CD4-positive, alpha-beta T cell treated with Interleukin-2 at 100 ng/mL for 4 hours (primary cell): ENCODE data around the gene ARHGEF26.

ENCODE experiments used
- DNase-seq: peaks from one replicate; pipeline ENCODE4 v3.0.0-alpha.2; 2020; ENCODE audit warnings: low spot score

ARHGEF26 gene

DNA sequence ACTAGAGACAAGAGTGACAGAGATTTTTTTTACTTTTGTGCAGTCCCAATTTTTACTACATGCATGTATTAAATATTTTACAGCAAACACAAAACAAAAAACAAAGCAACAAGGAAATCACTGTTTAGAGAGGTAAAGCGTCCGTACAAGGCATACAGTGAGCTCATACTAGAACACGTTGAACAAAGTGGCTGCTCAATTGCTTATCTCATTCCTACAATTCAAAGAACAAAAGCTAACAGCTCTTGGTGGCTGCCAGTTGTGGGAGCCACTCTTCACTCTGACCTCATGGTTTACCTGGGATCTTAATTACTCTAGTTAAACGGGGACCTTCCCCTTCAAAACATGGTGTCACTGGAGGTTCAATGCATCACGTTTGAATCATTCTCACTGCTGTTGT, 7.6 kb upstream of the ARHGEF26 start:
- DNase-seq = no peak

DNA sequence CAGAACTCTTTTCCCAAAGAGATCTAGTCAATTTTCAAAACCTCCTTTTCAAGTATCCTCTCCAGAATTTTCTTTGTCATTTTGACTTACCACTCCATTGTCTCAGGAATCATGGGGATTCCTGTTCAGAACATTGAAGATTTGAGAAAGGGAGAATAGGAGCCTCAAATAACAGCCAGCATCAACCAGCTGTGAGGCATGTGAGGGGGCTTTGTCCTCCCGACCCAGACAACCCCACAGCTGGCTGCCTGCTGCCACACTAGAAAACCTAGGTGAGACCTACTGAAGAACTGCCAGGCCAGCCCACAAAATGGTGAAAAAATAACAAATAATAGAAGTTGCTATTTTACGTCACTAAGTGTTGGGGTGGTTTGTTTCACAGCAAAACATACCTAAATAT, 5.9 kb upstream of the ARHGEF26 start:
- DNase-seq = no peak

DNA sequence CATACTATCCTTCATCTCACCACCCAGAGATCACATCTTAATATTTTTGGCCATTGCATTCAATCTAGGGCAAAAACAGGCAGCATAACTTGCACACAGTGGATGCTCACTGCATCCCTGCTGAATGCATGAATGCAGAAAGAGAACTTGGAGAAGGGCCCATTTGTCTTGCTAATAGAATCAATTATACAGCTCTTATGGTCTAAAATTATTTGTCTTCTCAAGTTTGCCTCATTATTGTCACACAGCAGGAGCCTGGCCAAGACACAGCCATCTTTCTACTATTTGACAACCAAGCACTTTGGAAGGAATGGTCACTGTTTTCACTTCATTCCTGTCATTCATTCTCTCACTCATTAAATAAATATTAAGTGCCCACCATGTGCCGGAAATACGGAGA, 1.2 kb upstream of the ARHGEF26 start:
- DNase-seq = no peak

DNA sequence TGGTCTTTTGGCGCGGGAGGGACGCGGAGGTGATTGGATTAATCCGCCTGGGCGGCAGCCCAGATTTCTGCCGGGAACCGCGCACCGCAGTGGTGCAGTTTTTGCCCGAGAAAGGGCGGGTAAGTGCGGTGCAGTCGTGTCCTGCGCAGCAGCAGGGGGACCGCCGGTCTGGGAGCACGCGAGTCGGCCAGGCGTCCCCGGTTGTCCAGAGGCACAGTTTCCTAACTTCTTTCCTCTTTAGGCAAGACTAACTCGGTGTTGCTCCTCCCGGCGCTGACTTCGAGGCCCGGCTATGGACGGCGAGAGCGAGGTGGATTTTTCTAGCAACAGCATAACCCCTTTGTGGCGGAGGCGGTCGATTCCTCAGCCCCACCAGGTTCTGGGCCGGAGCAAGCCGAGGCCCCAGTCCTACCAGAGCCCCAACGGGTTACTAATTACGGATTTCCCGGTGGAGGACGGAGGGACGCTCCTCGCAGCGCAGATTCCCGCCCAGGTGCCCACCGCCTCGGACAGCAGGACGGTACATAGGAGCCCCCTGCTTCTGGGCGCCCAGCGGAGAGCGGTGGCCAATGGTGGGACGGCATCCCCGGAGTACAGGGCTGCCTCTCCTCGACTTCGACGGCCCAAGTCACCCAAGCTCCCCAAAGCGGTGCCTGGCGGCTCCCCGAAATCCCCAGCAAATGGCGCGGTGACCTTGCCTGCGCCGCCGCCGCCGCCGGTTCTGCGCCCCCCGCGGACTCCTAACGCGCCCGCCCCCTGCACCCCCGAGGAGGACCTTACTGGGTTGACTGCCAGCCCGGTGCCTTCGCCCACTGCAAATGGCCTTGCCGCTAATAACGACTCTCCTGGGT, 736 bp downstream of the ARHGEF26 start:
- DNase-seq = no peak

DNA sequence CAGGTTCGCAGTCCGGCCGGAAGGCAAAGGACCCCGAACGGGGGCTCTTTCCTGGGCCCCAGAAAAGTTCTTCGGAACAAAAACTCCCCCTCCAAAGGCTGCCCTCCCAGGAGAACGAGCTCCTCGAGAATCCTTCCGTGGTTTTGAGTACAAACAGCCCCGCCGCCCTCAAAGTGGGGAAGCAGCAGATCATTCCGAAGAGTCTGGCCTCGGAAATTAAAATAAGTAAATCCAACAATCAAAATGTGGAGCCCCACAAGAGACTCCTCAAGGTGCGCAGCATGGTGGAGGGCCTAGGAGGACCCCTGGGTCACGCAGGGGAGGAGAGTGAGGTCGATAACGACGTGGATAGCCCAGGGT, 1.3 kb downstream of the ARHGEF26 start:
- DNase-seq = no peak

DNA sequence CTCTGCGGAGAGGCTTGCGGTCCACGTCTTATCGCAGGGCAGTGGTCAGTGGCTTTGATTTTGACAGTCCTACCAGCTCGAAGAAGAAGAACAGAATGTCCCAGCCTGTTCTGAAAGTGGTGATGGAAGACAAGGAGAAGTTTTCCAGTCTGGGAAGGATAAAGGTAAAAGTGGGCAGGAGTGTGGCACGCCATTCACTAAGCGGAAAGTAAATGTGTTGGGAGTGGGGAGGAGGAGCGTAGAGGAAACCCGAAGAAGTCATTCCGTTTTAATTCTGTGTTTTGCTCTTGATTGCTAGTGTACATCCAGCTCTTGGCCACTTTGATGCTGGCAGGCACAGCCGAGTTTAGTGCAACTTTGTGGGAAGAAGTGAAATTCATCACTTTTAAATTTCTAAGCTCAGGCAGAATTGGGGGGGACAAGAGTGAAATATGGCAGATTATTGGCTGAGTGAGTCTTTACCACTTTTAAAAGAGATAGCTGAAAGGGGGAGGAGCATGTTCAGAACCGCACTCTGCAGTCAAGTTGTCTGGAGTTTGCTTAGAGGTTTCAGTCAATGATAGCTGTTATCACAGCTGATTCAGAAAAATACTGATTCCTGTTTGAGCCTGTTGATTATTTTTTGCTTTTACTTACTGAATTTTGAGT, 1.8 kb downstream of the ARHGEF26 start:
- DNase-seq = no peak

DNA sequence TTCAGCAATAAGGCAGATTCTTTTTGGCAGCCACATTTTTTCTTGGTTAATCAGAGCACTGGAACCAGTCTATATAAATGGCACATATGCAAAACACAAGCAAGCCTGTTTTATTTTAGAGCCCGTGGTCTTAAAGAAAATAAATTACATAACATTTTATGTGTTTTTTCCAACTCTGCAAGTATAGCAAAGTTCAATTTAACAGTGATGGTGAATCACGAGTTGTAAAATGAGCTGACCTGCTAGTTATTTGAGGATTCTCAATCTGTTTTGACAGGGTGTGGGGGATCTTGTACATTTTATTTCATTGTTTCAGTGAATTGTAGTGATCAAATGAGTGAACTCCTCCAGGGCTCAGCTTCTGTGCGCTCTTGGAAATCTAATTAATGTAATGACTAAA, 2.7 kb downstream of the ARHGEF26 start:
- no peak for DNase-seq

DNA sequence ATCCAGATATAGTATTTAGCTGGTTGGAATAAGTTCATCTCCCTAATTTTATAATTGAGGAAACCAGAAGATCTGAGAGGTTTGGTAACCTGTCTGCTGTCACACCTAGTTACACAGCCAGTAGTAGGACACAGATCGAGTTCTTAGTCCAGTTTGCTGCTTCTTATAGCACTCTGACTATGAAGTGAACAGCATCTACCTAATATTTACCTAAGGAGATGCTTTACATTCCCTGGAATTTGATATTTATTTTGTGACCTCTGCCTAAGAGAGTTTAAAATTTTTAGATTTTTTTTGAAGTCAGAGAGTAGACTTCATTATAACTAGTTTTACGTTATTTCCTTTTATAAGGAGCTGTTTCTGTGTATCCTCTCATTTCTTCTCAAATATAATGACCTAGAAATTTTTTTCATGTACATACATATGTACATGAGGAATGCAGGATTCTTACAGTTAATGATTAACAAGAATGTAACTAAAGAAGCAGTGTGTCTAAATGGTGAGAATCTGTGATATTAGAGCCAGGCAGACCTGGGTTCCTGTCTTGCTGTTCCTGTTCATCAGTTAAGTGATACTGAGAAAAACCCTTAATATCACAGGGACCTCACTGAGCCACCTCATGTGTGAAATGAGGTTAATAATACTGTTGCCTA, 4.3 kb downstream of the ARHGEF26 start:
- DNase-seq = no peak

DNA sequence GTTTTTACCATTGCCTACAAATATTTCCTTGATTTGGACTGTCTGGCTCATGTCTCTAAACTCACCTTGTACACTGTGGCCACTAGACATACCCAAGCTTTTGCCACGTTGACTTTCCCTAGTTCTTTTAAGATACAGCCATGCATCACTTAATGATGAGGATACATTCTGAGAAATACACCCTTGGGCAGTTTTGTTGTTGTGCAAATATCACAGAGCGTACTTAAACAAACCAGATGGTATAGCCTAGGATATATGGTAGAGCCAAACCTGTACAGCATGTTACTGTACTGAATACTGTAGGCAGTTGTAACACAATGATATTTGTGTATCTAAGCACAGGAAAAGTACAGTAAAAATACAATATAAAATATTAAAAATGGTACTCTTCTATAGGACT, 5.5 kb downstream of the ARHGEF26 start:
- no peak for DNase-seq

DNA sequence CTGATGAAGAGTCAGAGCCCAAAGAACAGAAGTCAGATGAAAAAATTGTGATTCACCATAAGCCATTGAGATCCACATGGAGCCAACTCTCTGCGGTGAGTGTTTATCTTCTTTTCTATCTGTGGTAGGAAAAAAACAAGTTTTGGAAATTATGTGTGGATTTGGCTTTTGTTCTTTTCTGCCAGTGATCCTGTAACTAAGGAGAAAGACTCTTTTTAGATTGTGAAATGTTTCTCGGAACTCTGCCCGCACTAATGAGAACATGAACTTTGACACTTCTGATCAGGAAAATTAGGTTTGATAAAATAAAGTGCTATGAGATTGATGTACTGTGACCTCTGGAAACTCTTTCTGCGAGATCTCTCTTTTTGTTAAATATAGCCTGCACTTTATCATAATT, 8.4 kb downstream of the ARHGEF26 start:
- no peak for DNase-seq

DNA sequence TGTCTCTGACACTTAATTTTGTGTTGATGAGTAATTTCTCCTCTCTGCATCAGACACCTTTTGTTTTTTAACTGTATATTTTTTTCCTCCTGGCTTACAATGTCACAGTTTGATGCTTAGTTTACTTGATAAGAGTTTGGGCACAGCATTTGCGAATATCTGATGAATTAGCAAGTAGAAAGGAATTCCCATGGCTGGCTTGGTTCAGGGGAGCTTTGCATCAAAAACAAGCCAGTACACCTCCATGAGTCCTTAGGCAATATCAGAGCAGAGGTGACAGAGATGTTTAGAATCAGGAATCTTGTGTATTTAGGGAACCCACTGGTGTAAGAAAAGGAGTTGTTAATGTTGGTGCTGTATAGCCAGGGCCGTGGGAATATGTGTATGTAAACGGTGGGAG, 9.3 kb downstream of the ARHGEF26 start:
- DNase-seq = no peak

DNA sequence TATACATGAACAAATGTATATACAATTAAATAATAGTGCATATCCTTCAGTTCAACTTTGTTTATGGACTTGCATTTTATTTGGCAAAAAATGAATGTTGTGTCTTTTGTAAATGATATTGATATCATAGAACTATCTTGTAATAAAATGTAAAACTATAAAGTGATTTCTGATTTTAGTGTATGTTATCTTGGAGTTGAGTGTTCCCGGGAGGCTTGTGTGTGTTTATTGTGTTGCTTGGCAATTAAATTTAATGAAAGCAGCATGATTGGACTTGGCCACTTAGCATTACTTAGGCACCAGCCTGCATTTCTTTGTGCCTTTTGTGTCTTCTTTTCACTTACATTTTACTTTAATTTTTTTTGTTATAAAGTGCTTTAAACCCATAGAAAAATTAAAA, 10.6 kb downstream of the ARHGEF26 start:
- no peak for DNase-seq

DNA sequence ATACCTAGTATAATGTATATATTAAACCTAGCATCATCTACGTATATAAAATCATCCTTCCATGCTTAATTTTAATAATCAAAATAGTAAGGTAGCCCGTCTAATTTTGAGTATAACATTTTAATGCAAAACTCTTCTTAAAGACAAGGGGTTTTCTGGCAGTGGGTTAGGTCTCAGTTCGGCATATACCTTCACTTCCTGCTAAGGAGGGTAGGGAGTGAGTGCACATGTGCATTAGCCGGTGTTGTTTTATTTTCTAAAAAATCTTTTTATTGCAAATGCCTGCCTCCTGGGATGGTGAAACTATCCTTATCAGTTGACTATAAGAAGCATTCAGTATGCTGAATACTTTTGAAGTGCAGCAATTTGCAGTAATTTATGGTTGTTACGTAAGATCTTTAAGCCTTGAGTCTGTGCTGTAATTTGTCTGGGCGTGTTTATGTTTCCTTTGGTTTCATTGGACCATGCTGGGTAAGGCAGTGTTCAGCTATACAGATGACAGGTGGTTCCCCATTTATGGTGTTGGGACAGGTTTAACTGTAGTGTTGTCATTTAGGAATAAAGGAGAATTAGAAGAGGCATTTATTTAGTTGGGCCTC, 11.7 kb downstream of the ARHGEF26 start:
- no peak for DNase-seq

DNA sequence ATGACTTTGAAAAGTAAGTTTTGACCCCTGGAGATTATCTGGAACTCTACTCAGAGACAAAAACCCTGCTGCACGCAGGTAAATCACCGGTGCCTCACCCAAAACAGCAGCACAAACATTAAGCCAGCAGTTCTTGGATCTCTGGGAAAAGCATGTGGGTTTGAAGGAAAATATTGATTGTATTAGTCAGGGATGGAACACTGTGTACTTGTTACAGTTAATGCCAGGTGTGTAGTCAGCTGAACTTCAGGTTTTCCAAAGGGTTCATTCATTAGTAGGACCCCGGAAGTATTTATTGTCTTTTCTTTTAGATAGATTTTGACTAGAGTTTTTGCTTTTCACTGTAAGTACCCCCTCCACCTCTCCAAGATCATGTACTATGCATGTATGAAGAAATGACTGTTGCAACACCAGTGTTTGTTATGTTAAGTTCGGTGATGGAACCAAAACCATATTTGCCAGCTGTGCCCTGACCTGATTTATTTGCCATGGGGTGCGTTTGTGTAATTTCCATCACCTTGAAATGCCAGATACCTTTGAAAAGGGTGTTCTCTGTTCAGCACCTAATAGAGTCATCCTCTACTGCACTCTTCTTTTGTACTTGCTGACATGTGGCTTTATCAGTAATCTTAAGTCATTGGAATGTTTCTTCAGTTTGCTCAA, 14.5 kb downstream of the ARHGEF26 start:
- no peak for DNase-seq

DNA sequence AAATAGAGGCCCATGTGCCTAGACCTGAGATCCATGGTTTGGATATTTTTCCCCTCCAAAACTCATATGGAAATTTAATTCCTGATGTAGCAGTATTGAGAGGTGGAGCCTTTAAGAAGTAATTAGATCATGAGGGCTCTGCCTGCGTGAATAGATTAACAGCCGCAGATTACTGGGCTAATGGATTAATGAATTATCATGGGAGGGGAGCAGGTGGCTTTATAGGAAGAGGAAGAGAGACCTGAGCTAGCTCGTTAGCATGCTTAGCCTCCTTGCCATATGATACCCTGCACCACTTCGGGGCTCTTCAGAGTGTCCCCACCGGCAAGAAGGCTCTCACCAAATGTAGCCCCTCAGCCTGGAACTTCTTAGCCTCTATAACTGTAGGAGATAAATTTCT, 15.8 kb downstream of the ARHGEF26 start:
- no peak for DNase-seq

DNA sequence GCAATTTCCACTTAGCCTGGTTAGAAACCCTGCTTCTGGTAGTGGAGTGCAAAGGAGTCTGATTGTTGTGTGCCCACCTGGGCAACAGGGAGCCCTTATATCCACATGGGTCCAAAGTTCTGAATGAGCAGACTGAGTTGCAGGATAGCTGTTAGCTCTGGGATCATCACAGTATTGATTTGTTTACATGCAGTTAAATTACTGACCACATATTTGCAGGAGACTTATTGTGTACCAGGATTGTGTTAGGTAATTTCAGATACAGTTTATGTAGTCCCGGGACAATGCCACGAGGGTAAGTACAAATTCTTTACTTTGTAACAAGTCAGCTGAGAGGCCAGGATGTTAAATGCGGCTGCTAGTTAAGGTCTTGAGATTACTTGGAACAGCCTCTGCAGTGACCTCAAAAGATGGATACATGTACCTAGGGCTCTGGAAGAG, 18.8 kb downstream of the ARHGEF26 start:
- DNase-seq = no peak

DNA sequence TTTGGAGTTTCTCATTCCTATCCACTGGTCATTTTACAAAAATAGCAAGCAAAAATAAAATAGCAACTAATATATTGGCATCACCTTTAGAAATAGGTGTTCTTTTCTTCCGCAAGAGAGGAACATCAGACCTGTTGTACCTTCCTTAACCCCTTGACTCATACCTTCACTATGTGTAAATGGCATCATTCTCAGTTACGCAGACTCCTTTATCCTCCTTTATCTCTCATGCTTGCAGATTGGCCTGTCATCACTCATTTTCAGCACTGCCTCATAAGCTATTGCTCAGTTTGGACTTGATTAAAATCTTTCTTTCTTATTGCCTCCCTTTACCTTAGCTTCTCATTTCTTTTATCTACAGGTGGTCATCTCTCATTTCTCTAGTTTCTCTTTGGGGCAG, 21.4 kb downstream of the ARHGEF26 start:
- DNase-seq = no peak

DNA sequence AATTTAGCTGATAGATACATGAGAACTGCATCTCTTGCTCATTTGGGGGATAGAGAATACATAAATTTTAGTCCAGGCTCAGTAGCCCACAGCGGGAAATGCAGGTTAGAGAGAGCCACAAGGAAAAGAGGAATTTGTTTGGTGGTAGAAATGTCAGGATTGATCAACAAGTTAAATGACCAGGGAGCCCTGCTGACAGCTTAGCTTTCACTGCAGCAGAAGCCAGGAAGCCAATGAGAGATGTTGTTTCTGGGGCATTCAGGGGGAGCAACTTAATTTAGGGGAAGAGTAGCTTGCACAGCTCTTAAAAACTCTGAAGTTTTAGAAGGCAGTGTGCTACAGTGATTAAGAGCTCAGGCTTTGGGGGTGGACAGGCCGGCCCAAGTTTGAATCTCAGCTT, 22.7 kb downstream of the ARHGEF26 start:
- no peak for DNase-seq

DNA sequence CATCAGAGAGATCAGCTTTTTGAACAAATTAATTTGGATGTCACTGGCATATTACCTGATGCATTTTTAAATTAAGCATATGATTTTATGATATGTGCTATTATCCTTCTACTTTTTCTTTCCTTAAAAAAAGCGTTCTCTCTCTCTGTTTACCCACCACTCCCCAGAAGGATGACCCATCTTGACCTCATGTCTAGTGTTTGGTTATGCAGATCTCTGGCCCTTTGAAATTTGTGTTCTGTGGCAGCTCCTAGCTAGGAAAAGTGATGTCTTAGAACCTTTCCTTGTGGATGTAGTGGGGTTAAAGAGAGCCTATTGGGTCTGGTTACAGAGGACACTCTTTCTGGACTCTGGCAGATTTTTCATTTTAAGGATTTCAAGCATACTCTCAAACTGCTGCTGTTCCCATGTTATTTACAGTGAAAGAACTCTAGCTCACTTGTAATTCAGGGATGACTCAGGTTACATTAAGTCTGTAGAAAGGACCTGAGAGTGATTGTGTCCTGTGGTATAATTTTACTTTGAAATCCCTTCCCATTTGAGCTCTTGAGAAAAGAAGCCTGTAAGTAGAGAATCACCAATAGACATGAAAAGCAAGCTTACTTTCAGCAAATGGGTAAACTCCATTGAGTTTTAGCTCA, 23.8 kb downstream of the ARHGEF26 start:
- no peak for DNase-seq

DNA sequence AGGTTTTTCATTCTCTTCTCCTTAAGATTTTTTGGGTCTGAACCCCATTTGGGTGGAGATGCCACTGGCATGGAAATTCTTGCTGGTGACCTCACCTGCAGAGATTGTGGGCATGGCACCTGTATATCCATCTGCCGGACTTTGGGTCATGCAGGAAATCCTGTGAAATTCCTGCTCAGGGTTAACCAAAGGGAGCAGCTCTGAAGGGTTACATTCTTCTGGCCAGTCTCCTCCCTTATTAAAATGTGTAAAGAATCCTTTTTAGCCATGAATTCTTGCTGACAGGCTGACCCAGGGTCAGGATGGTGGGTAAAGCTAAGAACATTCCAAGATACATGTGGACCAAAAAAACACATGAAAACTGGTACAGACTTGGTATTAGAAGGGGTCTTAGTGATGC, 27.4 kb downstream of the ARHGEF26 start:
- DNase-seq = no peak

DNA sequence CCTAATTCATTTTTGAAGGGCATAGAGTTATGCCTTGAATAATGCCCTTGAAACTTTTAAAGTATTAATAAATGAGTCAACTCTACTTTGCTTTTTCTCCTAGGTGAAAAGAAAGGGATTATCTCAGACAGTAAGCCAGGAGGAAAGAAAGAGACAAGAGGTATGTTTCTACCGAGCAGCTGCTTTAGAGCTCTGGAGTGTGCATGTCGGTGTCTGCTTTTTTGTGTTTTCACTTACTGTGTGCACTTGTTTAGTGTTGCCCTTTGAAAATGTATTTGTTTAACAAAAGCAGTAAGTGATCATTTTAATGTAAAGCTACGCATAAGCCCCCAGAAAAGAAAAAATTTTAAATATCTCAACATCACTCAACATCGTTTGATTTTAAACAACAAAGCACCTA, 28.1 kb downstream of the ARHGEF26 start:
- DNase-seq = no peak

DNA sequence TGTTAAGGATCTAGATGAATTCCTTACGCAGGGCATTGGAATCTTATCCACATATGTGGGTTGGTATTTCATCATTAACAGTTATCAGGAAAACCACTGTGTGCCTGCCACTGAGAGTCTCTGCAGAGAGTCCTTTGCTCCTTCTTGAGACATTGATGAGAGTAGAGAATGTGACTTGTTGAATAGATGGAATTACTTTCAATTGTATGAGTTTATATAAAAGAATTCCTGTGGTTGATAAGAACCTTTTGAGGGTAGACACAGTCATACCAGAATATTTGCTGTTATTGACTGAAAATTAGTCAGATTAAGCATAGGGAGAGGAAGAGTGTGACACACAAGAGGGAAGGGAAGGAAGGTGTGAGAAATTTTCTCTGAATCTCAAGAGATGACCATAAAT, 30.8 kb downstream of the ARHGEF26 start:
- DNase-seq = no peak
